ENCODE measurements around the gene RBM33.

GRCh38 chr7:155816996-155817395 lies 172.5 kb downstream of the RBM33 start:
- no peak for TF ChIP-seq ZNF274 (IDR thresholded peaks at IDR 0.05; ENCODE audit: low read depth, low read length)
- TF ChIP-seq YY1 (IDR thresholded peaks at IDR 0.05; ENCODE audit: insufficient read depth, insufficient read length) = no peak
- no peak for TF ChIP-seq SUZ12 (IDR thresholded peaks at IDR 0.05; ENCODE audit: extremely low read depth, insufficient read depth, insufficient read length)

All from NT2/D1 (cell line).